ENCODE results near the gene DYRK2.
"Not testable (repeated sequence)": the region's sequence is repeated elsewhere in the genome, so short reads cannot be mapped to it uniquely, and the experiment has no call there.

Gene DYRK2

DNA sequence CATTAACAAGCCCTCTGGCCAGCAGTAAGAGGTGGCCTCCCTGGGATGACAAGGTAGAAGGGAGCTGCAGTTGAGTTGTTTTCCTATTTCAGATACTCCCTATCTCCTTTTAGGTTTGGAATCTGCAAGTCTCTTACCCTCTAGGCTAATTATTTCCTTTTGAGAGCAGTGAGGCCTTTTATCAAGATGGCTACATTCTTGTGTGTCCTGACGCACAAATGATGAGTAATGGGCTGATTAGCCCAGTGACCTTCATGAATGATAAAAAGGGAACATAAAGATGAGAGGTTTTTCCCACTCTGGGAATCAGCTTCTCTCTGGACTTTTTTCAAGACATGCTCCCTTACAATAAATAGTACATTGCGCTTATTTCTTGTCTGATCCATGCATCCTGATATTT is 22.9 kb downstream of the DYRK2 start:
- no peak for DNase-seq (ENCODE audit: low read depth)

DNA sequence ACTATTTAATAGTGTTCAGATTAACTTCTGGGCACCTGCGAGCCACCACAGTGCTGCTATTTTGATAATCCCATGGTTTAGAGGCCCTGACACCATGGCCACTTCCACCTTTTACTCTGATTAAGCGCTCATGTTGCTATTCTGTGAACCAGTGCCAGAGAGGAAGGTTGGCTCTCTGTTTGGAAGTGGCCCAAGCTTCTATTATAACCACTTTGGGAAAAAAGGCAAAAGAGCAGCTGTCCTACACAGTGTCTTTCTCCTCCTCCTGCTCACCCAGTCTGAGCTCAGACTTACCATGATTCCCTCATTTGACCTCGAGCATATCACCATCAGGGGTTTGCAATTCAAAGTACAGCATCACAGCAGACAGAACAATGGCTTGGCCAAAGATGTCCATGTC is 23.3 kb downstream of the DYRK2 start:
- no peak for DNase-seq (ENCODE audit: low read depth)

DNA sequence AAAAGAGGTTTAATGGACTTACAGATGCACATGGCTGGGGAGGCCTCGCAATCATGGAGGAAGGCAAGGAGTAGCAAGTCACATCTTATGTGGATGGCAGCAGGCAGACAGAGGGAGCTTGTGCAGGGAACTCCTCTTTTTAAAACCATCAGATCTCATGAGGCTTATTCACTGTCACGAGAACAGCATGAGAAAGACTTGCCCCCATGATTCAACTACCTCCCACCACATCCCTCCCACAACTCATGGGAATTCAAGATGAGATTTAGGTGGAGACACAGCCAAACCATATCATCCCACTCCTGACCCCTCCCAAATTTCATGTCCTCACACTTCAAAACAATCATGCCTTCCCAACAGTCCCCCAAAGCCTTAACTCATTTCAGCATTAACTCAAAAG is 24.0 kb downstream of the DYRK2 start:
- not testable (repeated sequence) for DNase-seq (ENCODE audit: low read depth)

DNA sequence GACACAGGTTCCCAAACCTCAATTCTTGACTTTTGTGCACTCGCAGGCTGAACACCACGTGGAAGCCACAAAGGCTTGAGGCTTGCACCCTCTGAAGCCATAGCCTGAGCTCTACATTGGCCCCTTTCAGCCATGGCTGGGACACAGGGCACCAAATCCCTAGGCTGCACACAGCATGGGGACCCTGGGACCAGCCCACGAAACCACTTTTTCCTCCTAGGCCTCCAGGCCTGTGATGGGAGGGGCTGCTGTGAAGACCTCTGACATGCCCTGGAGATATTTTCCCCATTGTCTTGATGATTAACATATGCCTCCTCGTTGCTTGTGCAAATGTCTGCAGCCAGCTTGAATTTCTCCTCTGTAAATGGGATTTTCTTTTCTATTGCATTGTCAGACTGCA is 25.0 kb downstream of the DYRK2 start:
- not testable (repeated sequence) for DNase-seq (ENCODE audit: low read depth)

DNA sequence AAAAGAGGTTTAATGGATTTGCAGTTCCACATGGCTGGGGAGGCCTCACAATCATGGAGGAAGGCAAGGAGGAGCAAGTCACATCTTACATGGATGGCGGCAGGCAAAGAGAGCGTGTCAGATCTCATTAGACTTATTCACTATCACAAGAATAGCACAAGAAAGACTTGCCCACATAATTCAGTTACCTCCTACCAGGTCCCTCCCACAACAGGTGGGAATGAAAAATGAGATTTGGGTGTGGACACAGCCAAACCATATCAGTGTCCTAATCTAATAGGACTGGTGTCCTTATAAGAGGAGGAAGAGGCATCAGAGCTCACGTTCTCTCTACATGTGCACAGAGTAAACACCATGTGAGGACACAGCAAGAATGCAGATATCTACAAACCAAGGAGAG is 25.9 kb downstream of the DYRK2 start:
- DNase-seq (ENCODE audit: low read depth) = no peak

DNA sequence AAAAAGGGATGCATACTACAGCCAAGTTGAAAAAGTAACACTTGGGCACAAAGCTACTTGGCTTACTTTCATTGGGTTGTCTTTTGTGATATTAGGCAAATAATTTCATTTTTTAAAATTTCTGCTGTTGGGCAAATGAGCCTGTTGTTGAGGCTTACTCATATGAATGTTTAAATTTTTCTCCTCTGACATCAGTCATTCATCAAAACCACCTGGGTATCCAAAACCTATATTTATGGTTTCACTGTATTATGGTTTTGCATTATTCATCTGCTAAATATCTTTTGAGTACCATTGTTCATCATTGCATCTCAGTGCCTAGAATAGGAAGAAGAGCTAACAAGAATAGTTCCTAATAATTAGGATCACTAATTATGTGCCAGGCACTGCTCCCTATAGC is 28.1 kb downstream of the DYRK2 start:
- DNase-seq (ENCODE audit: low read depth) = no peak

DNA sequence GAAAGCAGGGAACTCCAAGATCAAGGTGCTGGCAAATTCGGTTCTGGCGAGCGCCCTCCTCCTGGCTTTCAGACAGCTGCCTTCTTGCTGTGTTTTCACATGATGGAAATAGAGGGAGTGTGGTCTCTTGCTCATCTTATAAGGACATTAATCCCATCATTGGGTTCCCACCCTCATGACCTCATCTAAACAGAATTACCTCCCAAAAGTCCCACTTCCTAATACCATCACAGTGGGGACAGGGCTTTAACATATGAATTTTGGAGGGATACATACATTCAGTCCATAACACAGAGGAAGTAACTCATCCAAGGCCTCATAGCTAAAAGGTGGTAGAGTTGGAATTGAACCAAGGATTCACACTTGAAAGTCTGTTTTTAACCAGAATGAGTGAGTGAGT is 28.6 kb downstream of the DYRK2 start:
- DNase-seq (ENCODE audit: low read depth) = no peak

DNA sequence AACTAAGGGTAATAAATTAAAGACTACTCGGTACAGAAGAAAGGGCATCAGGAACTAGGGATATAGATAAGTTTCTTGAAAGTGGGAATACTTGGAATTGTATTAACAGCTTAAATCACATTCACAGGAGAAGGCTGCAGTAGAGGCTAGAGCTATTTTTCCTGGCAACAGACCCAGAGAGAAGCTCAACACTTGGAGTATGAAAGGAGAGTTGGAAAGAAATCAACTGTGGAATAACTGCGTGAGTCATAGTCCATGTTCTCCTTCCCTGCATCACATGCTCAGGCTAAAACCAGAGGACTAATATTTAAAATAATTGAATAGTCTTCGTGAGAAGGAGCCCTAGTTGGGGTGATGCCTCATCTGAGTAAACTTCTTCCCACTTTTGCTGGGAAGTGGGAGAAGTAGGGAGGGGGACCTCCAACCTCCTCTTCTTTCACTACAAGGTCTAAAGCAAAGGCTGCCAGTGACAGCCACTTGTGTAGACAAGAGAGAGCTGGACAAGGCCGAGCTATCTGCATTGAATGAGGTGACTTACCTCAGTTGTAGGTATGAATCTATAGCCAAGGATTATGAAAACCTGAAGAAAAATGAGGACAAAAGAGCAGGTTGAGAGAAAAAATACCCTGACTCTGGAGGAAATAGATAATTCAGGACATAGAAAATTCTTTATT is 32.7 kb downstream of the DYRK2 start:
- DNase-seq (ENCODE audit: low read depth) = no peak

DNA sequence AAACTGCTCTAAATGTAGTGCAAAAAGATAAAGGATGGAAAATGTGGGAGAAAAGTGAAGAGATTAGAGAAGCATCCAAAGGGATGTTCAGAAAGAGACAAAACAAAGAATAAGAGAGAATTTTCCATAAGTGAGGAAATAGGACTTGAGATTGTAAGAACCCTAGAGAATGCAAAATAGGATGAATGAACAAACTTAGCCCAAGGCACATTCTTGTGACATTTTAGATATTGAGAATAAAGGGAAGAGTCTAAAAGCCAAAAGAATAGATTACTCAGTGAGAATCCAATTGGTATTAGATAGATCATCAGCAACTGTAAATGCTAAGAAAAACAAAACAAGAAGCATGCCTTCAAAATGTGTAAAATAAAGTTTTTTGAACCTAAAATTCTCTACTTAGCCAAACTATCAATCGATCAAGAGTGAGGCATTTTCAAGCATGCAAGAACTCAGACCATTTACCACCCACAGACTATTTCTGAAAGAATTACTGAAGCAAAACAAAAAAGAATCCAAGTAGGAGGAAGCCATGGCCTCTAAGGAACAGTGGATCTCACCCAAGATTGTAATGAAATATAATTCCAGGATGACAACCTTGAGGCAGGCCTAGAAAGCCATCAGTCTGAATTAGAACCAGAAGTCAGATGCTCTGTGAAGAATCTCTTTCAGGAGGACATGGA is 33.5 kb downstream of the DYRK2 start:
- no peak for DNase-seq (ENCODE audit: low read depth)

DNA sequence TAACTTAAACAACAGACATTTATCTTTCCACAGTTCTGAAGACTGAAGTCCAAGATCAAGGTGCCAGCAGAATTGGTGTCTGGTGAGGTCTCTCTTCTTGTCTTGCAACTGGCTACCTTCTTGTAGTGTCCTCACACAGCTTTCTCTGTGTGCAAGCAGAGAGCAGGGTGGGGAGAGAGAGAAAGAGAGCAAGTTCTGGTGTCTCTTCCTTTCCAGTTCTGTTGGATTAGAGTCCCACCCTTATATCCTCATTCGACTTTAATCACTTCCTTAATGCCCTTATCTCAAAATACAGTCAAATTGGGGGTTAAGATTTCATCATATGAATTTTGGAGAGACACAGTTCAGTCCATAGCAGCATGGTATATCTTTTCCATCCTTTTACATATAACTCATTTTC is 40.8 kb downstream of the DYRK2 start:
- DNase-seq (ENCODE audit: low read depth) = no peak

DNA sequence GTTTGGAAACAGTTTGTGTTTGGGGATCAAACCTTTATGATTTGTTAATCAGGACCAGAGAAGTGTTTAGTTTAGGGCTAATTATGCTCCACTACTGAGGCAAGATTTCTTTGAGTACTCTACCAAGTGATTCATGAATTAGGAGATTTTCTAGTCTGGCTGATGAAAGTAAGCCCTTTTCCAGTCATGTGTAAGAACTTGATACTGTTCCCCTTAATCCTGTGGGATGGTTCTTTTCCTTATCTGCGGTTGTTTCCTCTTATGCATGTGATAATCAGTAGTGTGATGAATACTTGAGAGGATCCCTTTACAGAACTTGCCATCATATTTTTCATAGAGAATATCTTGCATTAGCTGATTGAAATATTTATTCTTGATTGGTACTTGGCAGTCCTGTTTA is 42.1 kb downstream of the DYRK2 start:
- no peak for DNase-seq (ENCODE audit: low read depth)

DNA sequence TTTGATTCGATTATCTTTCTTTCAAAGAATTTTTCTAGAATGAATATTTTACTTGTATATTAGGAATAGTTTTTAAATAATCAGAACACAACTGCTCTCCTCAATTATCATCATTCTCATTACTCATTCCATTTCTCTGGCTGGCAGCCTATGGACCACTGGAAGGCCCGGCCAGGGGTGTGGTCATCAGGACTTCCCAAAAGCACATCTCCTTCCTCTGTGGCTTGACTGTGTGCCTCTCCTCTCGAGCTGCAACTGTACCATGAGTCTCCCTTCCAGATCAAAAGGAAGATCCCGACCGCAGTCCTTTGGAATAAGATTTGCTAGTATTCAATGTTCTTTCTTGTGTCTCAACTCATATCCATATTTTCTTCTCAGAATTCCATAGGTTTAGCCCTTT is 42.7 kb downstream of the DYRK2 start:
- no peak for DNase-seq (ENCODE audit: low read depth)

DNA sequence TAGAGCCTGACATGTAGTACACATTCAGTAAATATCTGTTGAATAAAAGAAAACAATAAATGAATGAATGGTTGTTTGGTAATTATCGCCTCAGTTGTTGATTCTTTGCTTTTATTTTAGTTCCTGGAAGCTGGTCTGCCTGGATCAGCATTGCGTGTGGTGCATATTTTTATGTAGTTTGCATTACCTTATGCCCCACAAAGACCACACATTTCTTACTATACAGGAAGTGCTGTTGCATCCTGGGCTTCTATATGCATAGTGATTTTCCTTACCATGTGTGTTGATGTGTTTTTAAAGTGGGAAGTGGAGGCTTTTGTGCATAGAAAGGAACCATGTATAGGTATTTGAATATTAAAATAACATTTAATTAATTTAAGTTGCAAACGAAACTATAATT is 43.6 kb downstream of the DYRK2 start:
- no peak for DNase-seq (ENCODE audit: low read depth)

DNA sequence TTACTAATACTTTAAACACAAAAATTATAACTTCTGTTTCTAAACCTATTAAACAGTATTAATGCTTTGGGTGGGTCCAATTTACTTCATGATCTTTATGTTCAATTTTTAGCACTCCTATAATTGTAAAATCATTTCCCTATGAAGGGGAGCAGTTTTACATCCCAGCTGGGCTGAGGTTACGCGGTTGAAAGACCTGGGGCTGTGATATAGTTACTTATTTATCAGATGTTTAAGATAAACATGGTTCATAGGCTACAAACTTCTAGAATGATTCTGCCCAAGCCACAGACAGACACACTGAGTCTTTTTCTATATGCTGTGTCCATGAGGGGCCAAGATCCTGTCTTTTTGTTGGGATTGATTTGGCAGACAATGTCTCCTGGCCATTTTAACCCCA is 44.4 kb downstream of the DYRK2 start:
- no peak for DNase-seq (ENCODE audit: low read depth)

DNA sequence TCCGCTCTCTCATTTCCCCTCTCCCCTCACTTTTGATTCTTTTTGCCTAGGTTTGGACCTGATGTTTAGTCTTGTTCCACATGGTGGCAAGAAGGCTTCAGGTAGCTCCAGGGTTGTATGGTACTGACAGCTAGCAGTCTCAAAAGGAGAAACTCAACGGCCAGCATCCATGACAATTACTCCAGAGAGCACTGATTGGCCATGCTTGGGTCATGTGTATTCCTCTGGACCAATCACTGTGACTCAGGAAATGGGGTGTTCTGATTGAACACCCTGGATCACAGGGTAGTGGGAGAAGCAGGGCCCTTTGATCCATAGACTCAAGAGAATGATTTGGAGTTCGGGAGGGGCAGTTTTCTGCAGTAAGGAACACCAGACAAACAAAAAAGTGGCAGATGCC is 45.3 kb downstream of the DYRK2 start:
- DNase-seq (ENCODE audit: low read depth) = no peak

DNA sequence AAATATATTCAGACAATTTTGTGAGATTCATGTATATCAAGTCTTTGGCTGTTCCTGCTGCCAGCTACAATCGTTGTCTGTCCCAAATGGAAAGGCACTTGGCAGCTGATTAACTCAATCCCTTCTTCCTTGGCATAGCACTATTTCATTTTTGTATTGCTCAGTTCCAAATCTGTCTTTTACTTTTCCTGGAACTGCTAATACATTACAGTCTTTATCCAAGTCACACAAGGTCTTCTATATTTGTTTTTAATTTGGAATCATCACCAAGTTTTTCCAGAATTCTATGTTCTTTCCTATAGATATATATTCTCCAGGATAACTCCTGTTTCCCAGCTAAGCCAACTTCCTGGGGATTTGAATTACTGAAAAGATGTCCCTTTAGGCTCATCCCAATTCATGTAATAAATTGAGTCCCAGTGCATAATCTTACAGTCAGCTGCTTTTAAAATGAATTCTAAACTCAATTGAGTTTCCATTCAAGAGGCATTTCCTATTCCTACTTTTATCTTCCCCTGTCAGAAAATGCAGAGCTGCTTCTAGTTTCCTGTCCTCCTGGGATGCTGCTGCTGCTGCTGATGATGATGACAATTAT is 45.9 kb downstream of the DYRK2 start:
- DNase-seq (ENCODE audit: low read depth) = no peak

DNA sequence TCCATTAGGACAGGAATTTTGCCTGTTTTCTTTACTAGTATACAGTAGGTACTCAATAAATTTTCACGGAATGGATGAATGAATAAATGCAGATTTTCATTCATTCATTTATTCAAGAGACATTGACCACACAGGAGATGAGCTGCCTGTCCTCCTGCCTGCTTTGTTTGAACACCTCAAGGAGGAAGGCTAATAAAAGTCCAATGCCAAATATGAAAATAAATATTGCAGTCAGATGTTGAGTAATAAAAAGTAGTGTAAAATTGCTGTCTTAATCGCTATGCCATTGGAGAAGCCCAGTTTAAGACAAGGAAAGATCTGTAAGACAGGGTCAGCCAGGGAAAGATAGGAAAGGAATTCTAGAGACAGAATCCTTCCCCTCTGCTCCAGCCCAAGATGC is 47.4 kb downstream of the DYRK2 start:
- no peak for DNase-seq (ENCODE audit: low read depth)

DNA sequence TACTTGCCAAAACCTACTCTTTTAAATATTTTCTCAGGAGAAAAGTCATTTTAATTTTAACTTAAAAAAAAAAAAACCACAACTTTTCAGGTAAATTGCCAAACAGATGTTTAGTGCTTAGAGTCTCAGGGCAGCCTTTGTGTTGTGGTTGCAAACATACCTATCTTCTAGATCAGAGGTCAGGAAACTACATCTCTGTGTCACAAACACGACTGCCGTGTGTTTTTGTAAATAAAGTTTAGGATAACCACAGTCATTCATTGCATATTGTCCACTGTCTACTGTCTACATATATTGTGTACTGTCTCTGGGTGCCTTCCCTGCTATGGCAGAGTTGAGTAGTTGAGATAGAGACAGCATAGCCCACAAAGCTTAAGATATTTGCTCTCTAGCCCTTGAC is 48.9 kb downstream of the DYRK2 start:
- no peak for DNase-seq (ENCODE audit: low read depth)

DNA sequence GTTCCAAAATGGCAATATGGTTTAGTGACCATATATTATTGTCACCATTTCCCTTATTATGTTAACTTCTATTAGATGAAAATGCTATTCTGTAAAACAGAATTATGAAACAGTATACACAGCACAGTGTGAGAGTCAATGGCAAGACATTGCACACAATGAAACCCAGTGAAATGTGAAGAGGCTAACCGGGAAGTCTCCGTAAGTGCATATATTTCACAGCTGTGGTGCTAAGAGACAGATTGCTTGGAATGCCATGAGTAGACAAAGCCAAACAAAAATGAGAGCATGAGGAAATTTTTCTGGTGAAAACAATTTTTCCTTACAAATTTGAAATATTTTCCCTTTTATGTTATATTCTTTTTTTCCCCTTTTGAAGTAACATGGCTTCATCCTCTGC is 49.4 kb downstream of the DYRK2 start:
- no peak for DNase-seq (ENCODE audit: low read depth)

DNA sequence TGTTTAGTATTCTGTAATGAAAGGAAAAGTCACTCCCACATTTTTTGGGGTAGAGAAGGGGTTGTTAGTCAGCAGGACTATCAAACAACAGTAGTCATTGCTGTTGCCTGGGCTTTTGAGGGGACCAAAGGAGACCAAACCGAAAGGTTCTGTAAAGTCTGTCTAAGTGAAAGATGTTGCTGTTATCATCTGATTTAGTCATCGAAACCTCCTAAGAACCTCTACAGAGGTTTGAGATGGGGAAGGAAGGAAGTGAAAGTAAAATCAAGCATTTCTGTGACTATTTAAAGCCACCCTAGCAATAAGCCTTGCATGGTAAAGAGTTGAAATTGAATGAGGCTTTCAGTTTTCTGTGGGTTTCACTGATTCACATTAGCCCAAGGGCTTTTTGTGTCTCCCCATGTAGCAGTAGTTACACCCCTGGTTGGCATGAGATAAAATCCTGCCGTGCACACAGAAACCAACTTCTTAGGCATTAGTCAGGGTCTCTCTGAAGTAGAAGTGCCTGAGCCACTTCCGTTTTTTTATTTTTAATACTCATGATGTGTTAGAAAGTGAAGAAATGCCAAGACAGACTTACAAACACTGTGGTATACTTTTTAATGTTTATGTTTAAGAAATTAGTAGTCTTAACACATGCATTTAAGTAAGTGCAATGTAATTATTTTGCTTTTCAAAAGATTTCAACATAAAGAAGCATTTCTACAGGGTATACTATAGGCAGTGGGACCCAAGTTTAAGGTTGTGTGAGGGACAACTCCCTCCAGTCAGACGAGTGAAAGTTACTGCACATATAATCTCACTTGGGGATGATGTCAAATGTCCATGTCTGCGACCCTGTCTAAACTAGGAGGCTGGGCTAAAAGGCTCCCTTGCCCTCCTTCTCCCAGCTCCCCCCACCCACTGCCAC is 50.4 kb downstream of the DYRK2 start:
- peak; percentile 19 for DNase-seq (ENCODE audit: low read depth)

DNA sequence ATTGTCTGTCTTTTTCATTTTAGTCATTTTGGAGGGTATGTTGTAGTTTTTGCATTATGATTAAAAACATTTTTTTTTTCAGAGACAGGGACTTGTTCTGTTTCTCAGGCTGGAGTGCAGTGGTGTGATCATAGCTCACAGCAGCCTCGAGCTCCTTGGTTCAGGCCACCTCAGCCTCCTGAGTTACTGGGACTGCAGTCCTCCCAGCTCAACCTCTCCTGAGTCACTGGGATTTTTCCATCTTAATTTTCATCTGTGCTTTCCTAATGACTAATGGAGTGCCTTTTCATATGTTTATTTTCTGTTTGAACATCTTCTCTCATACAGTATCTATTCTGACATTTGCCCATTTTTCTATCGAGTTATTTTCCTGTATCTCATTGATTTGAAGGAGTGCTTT is 52.6 kb downstream of the DYRK2 start:
- no peak for DNase-seq (ENCODE audit: low read depth)

DNA sequence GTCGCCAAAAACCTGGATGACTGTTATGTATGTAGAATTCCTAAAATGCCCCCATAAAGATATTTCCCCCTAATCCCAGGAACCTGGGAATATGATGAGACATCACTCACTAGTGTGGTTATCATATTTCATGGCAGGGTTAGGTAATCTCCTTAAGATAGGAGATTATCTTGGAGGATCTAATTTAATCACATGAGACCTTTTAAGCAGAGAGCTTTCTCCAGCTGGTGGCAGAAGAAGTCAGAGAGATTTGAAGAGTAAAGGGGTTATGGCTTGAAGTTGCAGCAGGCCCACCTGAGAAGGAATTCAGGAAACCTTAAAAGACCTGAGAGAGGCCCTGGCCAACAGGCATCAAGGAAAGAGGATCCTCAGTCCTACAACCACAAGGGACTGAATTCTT is 53.6 kb downstream of the DYRK2 start:
- no peak for DNase-seq (ENCODE audit: low read depth)

DNA sequence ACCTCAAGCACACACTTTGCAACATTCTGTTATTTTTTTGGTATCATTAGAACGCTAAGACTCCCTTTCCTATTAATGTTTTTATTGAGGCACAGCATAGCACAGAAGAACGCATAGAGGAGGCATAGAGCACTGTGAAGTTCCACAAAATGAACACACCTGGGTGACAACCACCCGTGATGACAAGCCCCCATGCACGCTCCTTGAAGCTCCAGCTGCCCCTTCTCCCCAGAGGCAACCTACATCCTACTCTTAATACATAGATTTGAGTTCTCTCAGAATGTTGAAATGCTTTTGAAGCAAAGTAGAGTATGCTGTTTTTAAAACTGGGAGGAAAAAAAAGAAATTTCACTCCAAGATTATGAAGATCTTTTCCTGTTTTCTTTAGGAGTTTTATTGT is 55.5 kb downstream of the DYRK2 start:
- DNase-seq (ENCODE audit: low read depth) = no peak
